GM23248 (cell line): ENCODE results near the gene MEX3B.

Source experiments
- EZH2 ChIP-seq: fragments of 200-600 bp; sonication (generic); IDR thresholded peaks from 2 replicates; pipeline ENCODE4 v1.6.1; 2018; ENCODE audit warnings: antibody characterized with exemption, mild to moderate bottlenecking; ENCODE audit not compliant: insufficient read depth, poor library complexity, severe bottlenecking
- EZH2phosphoT487 ChIP-seq: fragments of 200-600 bp; sonication (generic); IDR thresholded peaks from 2 replicates; pipeline ENCODE4 v1.6.1; 2018; ENCODE audit warnings: antibody characterized with exemption, moderate library complexity, mild to moderate bottlenecking, low read depth; ENCODE audit not compliant: insufficient read depth

GRCh38 chr15:82058517-82059204 lies 12.8 kb upstream of the MEX3B start:
- TF ChIP-seq EZH2 (no peak), EZH2phosphoT487 (no peak)
